RCC 7860 (cell line): ENCODE results near the gene ERC1.
"Not testable (repeated sequence)": the region's sequence is repeated elsewhere in the genome, so short reads cannot be mapped to it uniquely, and the experiment has no call there.

Source experiments
- DNase-seq: peaks from one replicate; pipeline ENCODE4 v3.0.0-alpha.2; 2015; ENCODE audit warnings: low spot score
- FAIRE-seq: peaks from 2 replicates; lab custom pipeline; 2012; peaks lifted over from hg19 to GRCh38; lab: Jason Lieb, UNC

Gene ERC1

GRCh38 chr12:1176191-1176590 lies 185.2 kb downstream of the ERC1 start:
- no peak for FAIRE-seq
- DNase-seq: no peak

GRCh38 chr12:1179128-1179527 lies 188.1 kb downstream of the ERC1 start:
- FAIRE-seq: no peak
- DNase-seq: no peak

- DNase-seq (no peak), FAIRE-seq (no peak)
Observed at GRCh38 chr12:1182069-1182468, 191.0 kb downstream of the ERC1 start.

GRCh38 chr12:1184402-1184801 lies 193.4 kb downstream of the ERC1 start:
- DNase-seq (no peak), FAIRE-seq (no peak)

- FAIRE-seq (no peak), DNase-seq (no peak)
Observed at GRCh38 chr12:1185460-1186182, 194.6 kb downstream of the ERC1 start.

- DNase-seq (no peak), FAIRE-seq (no peak)
Observed at GRCh38 chr12:1186298-1186697, 195.3 kb downstream of the ERC1 start.

GRCh38 chr12:1188016-1188415 lies 197.0 kb downstream of the ERC1 start:
- no peak for DNase-seq
- FAIRE-seq: no peak

GRCh38 chr12:1189163-1189562 lies 198.1 kb downstream of the ERC1 start:
- no peak for DNase-seq

GRCh38 chr12:1195513-1195912 lies 204.5 kb downstream of the ERC1 start:
- no peak for DNase-seq
- no peak for FAIRE-seq

More at GRCh38 chr12:1189163-1189562, 198.1 kb downstream of the ERC1 start:
- FAIRE-seq: no peak

GRCh38 chr12:1197264-1198018 lies 206.4 kb downstream of the ERC1 start:
- DNase-seq (peak; percentile 66), FAIRE-seq (no peak)

- not testable (repeated sequence) for FAIRE-seq, DNase-seq
Observed at GRCh38 chr12:1198854-1199253, 207.8 kb downstream of the ERC1 start.

- no peak for DNase-seq
- FAIRE-seq: no peak
Observed at GRCh38 chr12:1199700-1200099, 208.7 kb downstream of the ERC1 start.

- DNase-seq (no peak), FAIRE-seq (no peak)
Observed at GRCh38 chr12:1201030-1201429, 210.0 kb downstream of the ERC1 start.

- FAIRE-seq (no peak), DNase-seq (no peak)
Observed at GRCh38 chr12:1201886-1202285, 210.9 kb downstream of the ERC1 start.

GRCh38 chr12:1203735-1204019 lies 212.7 kb downstream of the ERC1 start:
- FAIRE-seq (no peak), DNase-seq (no peak)

GRCh38 chr12:1204581-1205121 lies 213.6 kb downstream of the ERC1 start:
- no peak for FAIRE-seq
- no peak for DNase-seq

GRCh38 chr12:1205512-1206060 lies 214.6 kb downstream of the ERC1 start:
- DNase-seq (no peak), FAIRE-seq (no peak)

- no peak for FAIRE-seq
- DNase-seq: no peak
Observed at GRCh38 chr12:1206118-1206734, 215.2 kb downstream of the ERC1 start.

GRCh38 chr12:1207276-1207675 lies 216.3 kb downstream of the ERC1 start:
- FAIRE-seq: no peak
- DNase-seq: no peak

GRCh38 chr12:1208719-1209118 lies 217.7 kb downstream of the ERC1 start:
- DNase-seq, FAIRE-seq: not testable (repeated sequence)

- no peak for FAIRE-seq
Observed at GRCh38 chr12:1212526-1212925, 221.5 kb downstream of the ERC1 start.

More at GRCh38 chr12:1212526-1212925, 221.5 kb downstream of the ERC1 start:
- DNase-seq: no peak
